Muscle layer of duodenum (tissue), 2 donors: ENCODE data around the gene CFAP251.

ENCODE experiments used
- H3K27ac ChIP-seq: one replicate; pipeline ENCODE4 v1.7.0; 2013; ENCODE audit warnings: mild to moderate bottlenecking, low read length
- H3K27me3 ChIP-seq: one replicate; pipeline ENCODE4 v1.7.0; 2013; ENCODE audit warnings: low read depth, mild to moderate bottlenecking, control low read depth, low read length
- H3K36me3 ChIP-seq, 2 donors: one replicate each; pipeline ENCODE4 v1.7.0; 2013; ENCODE audit warnings: low read length in 2 of 2, control low read depth in 1 of 2, mild to moderate bottlenecking in 1 of 2; ENCODE audit not compliant: insufficient read depth in 2 of 2, control insufficient read depth in 1 of 2
- H3K4me1 ChIP-seq, 2 donors: one replicate each; pipeline ENCODE4 v1.7.0; 2013; ENCODE audit warnings: low read length in 2 of 2, mild to moderate bottlenecking in 2 of 2, control low read depth in 1 of 2, moderate library complexity in 1 of 2; ENCODE audit not compliant: insufficient read depth in 2 of 2, control insufficient read depth in 1 of 2
- H3K4me3 ChIP-seq, 2 donors: one replicate each; pipeline ENCODE4 v1.7.0; 2013; ENCODE audit warnings: low read length in 2 of 2, low read depth in 1 of 2, mild to moderate bottlenecking in 1 of 2
- H3K9me3 ChIP-seq, 2 donors: one replicate each; pipeline ENCODE4 v1.7.0; 2013; ENCODE audit warnings: low read length in 2 of 2, control low read depth in 1 of 2, mild to moderate bottlenecking in 1 of 2; ENCODE audit not compliant: control insufficient read depth in 1 of 2
- donor health status: healthy.

Gene CFAP251

GRCh38 chr12:121996050-121996944, 77.9 kb downstream of the CFAP251 start:
- H3K27me3 ChIP-seq = no peaks in the 10 kb centered on the region
- no peaks in the 10 kb centered on the region for H3K9me3 ChIP-seq
- no peaks in the 10 kb centered on the region for H3K36me3 ChIP-seq
- no peaks in the 10 kb centered on the region for H3K4me1 ChIP-seq
- no peak overlapping the region for H3K4me3 ChIP-seq
- no peak overlapping the region for H3K27ac ChIP-seq

- H3K36me3 ChIP-seq = no peaks in the 10 kb centered on the region
- no peaks in the 10 kb centered on the region for H3K27me3 ChIP-seq
- no peak overlapping the region for H3K27ac ChIP-seq
- no peaks in the 10 kb centered on the region for H3K4me1 ChIP-seq
- H3K9me3 ChIP-seq = no peaks in the 10 kb centered on the region
- H3K4me3 ChIP-seq = no peak overlapping the region
Measured at GRCh38 chr12:121996945-121997612, 78.7 kb downstream of the CFAP251 start.

- Histone ChIP-seq H3K27ac (no peak overlapping the region), H3K9me3 (no peaks in the 10 kb centered on the region), H3K4me3 (no peak overlapping the region), H3K36me3 (no peaks in the 10 kb centered on the region), H3K27me3 (no peaks in the 10 kb centered on the region), H3K4me1 (no peaks in the 10 kb centered on the region)
Measured at GRCh38 chr12:122001466-122002209, 83.2 kb downstream of the CFAP251 start.

DNA sequence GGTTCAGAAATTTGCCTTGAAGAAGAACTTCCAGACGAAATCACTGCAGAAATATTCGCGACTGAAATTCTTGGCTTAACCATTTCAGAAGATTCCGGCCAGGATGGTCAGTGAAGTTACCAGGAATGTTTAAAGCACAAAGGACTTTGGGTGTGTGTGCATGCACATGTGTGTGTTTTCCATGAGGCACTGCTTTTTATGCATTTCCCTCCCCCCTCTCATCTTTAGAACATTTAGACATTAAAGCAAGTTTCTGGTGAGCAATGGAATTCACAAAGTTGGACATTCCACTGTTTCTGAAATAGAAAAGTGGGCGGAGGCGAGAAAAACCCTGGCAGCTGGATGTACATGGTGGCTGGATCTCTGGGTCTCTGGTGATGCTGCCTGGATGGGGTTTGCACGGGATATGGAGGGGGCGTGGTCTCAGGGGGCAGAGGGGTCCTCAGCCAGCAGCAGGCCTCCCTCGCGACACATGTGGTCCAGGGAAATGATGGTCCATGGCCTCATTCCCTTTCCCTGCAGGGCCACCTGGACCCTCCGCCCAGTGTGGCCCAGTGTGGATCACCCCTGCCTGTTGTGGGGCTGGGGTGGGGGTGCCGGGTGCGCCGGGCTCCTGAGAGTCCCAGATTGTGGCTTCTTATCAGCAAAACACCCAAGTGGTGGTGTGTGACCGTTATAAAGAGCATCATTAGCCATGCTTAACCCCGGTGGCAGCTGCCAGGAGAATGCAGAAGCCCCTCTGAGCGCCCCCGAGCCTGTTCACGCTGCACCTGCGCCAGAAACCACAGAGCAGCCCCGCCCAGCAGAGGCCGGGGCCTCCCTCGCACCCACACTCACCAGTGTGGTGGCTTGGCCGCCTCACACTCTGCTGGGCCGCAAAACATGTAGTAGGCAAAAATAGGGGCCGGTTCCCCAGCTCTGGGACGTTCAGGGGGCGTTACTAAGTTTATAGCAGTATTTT, 85.5 kb downstream of the CFAP251 start:
- no peaks in the 10 kb centered on the region for H3K4me1 ChIP-seq

DNA sequence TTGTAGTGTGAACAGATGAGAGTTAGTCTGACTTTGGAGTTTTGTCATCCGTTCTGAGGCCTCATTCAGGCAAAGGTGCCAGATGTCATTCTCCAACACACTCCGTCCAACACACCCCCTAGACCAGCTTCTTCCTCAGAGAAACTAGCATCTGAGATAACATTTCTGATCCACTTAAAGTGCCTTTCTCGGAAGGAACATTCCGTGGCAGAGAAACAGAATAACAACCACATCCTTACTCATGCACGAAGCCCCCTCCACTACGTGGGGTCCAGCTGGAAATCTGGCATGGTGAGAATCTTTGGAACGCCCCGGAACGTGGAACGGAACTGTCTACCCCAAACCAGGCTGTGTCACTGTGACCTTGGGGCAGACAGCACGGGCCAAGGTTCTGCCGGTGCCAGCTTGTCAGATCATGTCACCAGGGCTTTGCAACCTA, 86.3 kb downstream of the CFAP251 start:
- no peaks in the 10 kb centered on the region for H3K9me3 ChIP-seq
- H3K4me1 ChIP-seq = no peaks in the 10 kb centered on the region
- H3K27ac ChIP-seq = no peak overlapping the region
- no peak overlapping the region for H3K4me3 ChIP-seq
- H3K27me3 ChIP-seq = no peaks in the 10 kb centered on the region
- H3K36me3 ChIP-seq = no peaks in the 10 kb centered on the region

More for the DNA sequence above, 85.5 kb downstream of the CFAP251 start:
- Histone ChIP-seq H3K4me3 (no peak overlapping the region), H3K36me3 (no peaks in the 10 kb centered on the region), H3K27me3 (no peaks in the 10 kb centered on the region), H3K9me3 (no peaks in the 10 kb centered on the region), H3K27ac (no peak overlapping the region)

DNA sequence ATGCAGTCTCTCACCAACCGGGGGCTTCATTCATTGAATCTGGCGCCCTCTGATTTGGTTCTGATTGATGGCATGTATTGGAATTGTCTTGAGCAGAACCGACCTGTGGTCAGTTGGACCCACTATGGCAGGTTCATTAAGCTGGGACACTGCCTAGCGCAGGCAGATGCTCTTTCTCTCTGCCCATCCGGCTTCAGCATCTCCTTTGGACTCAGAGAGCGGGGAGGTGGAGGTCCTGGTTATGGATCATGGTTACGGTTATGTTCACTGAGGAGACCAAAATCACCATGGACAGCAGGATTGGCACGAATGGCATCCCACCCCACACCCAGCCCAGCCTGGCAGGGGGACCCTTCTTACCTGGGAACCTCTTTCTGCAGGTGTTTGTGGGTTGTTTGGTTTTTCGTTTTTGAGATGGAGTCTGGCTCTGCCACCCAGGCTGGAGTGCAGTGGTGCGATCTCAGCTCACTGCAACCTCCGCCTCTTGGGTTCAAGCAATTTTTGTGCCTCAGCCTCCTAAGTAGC, 86.9 kb downstream of the CFAP251 start:
- H3K4me1 ChIP-seq = no peaks in the 10 kb centered on the region
- H3K27ac ChIP-seq = no peak overlapping the region
- H3K4me3 ChIP-seq = no peak overlapping the region
- no peaks in the 10 kb centered on the region for H3K27me3 ChIP-seq
- H3K36me3 ChIP-seq = no peaks in the 10 kb centered on the region
- H3K9me3 ChIP-seq = no peaks in the 10 kb centered on the region

- no peak overlapping the region for H3K4me3 ChIP-seq
- H3K4me1 ChIP-seq = no peaks in the 10 kb centered on the region
- no peaks in the 10 kb centered on the region for H3K9me3 ChIP-seq
- H3K27me3 ChIP-seq = no peaks in the 10 kb centered on the region
- no peaks in the 10 kb centered on the region for H3K36me3 ChIP-seq
- H3K27ac ChIP-seq = no peak overlapping the region
Measured at GRCh38 chr12:122006186-122006926, 88.0 kb downstream of the CFAP251 start.

GRCh38 chr12:122009741-122010140, 91.3 kb downstream of the CFAP251 start:
- no peak overlapping the region for H3K27ac ChIP-seq
- no peaks in the 10 kb centered on the region for H3K4me1 ChIP-seq
- H3K9me3 ChIP-seq = no peaks in the 10 kb centered on the region
- no peaks in the 10 kb centered on the region for H3K36me3 ChIP-seq
- H3K4me3 ChIP-seq = no peak overlapping the region
- no peaks in the 10 kb centered on the region for H3K27me3 ChIP-seq

DNA sequence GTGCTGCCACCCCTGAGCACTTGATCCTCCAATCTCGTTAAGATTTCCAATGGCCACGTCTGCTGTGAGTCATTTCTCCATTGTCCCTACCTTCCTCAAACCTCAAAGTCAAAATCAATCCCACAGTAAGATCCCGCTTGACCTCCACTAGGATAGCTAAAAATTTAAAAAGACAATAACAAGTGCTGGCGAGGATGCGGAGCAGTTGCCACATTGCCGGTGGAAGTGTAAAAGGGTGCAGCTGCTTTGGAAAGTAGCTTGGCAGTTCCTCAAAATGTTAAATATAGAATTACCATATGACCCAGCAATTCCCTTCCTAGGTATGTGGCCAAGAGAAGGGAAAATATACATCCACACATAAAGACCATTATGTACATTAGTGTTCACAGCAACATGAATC, 93.8 kb downstream of the CFAP251 start:
- H3K4me1 ChIP-seq = no peaks in the 10 kb centered on the region
- H3K27me3 ChIP-seq = no peaks in the 10 kb centered on the region
- H3K36me3 ChIP-seq = no peaks in the 10 kb centered on the region
- H3K27ac ChIP-seq = no peak overlapping the region
- H3K4me3 ChIP-seq = no peak overlapping the region
- no peaks in the 10 kb centered on the region for H3K9me3 ChIP-seq

- no peak overlapping the region for H3K4me3 ChIP-seq
- no peaks in the 10 kb centered on the region for H3K4me1 ChIP-seq
- no peaks in the 10 kb centered on the region for H3K27me3 ChIP-seq
- no peaks in the 10 kb centered on the region for H3K9me3 ChIP-seq
- no peak overlapping the region for H3K27ac ChIP-seq
- H3K36me3 ChIP-seq = no peaks in the 10 kb centered on the region
Measured at GRCh38 chr12:122013136-122013535, 94.7 kb downstream of the CFAP251 start.
